AG08395 (cell line): ENCODE results near the gene RSAD1.

ENCODE experiments used
- DNase-seq: peaks from one replicate; pipeline ENCODE4 v3.0.0; 2012; ENCODE audit warnings: mixed read lengths, low spot score

Gene RSAD1

DNA sequence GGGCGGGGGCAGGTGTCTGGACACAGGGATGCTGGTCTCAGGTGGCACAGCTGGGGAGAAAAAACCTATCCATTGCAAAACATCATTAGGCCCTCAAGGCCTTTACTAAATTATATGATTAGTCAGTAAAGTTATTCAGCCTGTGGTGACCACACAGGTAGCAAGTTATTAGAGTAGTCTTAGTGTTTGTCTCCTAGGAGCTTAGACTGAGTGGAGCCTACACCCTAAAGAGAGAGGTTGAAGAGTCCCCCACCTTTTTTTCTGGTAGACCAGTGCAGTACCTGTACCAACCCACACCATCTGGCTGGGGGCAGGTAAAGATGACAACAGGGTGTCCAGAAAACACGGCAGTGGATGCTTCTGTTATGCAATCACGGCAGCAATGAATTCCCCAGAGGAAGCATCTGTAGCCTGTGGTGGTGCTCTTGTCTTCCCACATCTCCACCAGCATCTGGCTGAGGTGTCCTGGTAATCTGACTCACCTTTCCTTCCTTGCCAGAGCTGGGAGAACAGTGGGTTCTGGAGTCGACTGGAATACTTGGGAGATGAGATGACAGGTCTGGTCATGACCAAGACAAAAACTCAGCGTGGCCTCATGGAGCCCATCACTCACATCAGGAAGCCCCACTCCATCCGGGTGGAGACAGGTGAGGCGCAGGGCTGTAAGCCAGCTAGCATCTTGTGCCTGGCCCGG lies 40.6 kb downstream of the RSAD1 start:
- no peak for DNase-seq

DNA sequence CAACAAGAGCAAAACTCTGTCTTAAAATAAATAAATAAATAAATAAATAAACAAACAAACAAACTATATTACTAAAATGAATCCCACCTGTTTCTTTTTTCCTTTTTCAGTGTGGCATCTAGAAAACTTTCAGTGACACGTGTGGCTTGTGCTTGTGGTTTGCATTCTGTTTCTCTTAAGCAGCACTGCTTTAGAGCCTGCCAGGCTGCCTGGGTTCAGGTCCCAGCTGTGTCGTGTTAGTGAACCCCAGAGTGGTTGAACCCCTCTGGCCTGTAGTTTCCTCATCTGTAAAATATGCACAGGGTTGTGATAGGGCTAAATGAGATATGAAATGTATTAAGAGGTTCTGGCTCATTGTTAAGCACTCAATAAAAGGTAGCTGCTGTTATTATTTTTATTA lies 41.8 kb downstream of the RSAD1 start:
- DNase-seq: no peak

DNA sequence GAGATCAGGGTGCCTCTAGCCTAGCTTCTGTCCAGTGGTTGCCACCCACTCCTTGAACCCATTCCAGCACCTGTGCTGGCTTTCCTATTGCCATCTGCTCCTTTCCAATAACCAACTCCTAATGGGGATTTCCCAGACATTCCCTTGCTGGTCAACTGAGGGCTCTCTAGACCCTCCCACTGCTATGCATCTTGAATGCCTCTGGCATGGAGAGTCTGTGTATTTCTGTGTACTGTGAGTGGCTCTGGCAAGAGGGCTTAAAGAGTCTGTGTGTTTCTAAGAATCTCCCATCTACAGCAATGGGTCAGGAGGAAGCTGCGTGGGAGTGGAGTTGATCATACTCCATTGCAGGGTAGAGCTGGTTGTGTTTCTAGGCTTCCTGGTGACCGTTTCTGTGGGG lies 42.9 kb downstream of the RSAD1 start:
- DNase-seq: no peak

DNA sequence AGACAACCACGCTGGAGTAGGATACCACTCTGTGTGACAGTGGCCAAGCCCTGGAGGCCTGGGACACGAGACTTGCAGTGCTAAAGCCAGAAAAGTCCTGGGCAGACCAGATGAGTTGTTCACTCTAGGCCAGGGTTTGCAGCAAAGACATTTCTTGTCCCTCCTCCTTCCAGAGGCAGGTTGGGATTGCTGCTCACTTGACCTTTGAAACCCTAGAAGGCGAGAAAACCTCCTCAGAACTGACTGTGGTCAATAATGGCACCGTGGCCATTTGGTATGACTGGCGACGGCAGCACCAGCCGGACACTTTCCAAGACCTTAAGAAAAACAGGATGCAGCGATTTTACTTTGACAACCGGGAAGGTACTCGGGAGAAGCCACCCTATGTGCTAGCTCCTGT lies 44.1 kb downstream of the RSAD1 start:
- DNase-seq: no peak

DNA sequence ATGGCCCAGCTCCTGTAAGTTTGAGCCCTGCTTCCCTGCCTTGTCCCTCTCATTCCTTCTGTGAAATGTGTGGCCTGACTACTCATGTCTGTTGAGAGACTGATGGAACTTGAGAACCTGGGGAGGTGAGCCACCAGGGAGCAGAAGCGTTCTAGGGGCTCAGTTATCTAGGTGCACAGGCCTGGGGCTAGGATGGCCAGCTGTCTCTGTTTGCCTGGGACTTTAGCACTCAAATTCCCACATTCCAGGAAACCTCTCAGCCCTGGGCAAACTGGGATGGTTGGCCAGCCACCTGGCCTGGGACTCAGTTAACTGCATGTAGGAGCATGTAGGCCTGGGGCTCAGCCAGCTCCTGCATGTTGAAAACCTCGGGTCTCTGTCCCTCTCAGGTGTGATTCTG lies 44.5 kb downstream of the RSAD1 start:
- DNase-seq: no peak

DNA sequence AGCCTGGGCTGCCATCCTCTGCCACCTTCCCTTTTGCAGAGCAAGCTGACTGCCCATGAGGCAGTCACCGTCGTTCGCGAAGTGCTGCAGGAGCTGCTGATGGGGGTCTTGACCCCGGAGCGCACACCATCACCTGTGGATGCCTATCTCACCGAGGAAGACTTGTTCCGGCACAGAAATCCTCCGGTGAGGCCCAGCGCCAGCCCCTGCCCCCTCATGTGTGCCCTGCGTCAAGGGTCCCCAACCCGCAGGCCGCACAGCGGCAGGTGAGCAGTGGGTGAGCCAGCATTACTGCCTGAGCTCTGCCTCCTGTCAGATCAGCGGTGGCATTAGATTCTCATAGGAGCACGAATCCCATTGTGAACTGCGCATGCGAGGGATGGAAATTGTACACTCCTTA lies 46.2 kb downstream of the RSAD1 start:
- DNase-seq: no peak

DNA sequence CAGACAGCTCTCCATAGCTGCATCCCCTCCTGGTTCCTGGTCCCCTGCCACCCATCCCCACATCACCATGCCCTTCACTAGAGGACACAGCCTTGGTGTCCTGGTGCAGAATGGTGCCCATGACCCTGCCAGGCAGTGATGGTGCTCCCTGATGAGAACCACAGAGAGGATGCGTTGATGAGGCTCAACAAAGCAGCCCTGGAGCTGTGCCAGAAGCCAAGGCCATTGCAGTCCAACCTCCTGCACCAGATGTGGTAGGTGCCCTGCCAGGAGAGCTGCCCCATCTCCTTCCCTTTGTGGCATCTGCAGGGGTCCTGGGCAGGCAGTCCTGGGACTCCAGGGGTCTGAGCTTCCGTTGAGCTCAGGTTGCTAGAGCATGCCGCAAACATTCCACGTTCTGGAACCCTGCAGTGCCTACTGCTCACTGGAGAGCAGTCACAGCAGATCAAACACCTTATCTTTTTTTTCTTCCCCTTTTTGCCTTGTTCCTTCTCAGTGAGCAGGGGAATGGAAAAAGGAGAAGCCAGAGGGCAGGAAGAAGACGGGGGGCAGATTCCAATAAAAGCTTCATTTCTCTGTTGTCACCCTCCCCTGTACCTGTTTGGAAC lies 48.6 kb downstream of the RSAD1 start:
- DNase-seq: no peak

DNA sequence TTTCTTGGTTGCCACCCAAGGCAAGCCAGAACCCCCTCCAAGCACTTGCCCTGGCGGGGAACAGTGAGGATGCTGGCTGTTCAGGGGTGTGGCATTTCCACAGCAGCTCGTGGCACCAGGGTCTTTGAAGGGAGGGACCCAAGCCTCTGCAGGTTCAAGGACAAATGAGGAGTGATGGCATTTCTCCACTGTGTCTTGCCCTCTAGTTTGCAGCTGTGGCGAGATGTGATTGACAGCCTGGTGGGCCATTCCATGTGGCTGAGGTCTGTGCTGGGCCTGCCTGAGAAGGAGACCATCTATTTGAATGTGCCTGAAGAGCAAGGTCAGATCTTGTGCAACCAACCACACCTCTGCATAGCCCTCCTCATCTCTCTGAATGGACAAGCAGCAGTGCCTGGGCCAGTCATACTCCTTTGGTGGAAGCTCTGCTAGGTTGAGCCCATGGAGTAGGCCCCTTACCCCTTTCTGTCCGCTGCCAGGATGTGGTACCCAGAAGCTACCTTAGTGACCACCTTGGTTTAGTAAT lies 49.4 kb downstream of the RSAD1 start:
- no peak for DNase-seq

DNA sequence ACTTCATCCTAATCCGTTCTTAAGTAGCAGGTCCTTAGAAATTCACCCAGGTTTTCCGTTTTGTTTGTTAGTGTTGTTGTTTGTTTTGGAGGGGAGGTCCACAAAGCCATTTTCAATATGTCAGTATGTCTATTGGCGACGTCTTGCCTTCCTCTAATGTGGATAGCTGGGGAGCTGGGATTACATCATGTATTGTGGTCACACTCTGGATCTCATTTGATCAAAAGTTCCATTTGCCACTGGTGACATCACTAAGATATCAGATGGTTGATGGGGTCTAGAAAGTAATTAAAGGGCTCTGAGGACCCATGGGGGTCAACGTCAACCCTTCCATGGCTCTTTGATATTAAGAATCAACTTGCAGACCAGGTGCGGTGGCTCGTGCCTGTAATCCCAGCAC lies 51.2 kb downstream of the RSAD1 start:
- DNase-seq: no peak

DNA sequence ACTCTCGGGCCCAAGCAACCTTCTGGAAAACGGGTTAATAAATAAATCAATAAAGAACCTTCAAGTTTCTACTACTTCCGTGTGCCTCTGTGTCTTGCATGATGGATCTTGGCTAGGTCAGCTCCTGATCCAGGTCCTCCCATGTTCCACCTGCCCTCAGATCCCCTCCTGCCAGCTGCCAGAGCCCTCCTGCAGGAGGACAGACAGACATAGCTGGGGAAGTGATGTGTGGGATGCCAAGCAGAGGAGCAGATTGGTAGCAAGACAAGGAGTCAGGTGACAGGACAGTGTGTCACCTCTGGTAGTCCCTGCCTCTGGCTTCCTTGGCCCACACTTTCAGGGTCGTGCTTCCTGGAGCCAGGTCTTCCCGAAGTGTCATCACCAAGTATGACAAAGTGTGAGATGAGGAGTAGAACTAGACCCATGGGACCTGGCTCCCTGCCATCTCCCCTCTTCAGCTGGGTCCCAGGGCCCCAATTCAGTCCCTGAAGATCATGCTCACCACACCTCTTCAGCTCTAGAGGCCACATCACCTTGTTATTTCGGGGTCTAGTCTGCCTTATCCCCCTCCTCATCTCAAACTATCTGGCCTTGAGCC lies 52.9 kb downstream of the RSAD1 start:
- DNase-seq: no peak

DNA sequence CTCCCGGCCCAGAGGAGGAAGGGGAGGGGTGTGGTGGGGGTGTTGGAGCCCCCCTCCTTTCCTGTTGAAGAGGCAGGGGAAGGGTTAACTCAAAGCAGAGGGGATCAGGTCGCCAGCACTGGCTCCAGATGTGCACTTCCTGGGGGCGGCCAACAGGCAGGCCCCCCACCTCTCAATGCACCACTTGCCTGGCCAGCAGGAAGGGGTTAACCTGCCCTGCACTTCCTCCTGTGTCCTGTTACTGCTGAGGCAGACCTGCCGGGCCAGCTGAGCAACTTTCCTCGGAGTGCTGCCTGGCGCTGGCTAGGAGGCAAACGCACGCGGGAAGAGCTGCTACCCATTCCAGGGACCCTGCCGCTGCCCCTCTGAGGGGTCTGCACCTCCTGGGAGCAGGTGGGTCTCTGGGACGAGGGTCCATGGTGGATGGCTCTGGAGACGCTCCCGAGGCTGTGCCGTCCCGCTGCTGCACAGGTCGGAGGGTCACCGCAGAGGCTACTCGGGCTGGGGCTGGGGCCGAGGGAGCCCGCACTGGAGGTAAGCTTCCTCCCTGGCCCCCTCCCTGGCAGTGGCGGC lies 53.9 kb downstream of the RSAD1 start, which contains the start of gene EPN3:
EPN3 (plus strand) TSS at position 284 of the 573 bp plus-strand sequence. CDS start 3,822 bp downstream, outside the sequence.
- DNase-seq: no peak

DNA sequence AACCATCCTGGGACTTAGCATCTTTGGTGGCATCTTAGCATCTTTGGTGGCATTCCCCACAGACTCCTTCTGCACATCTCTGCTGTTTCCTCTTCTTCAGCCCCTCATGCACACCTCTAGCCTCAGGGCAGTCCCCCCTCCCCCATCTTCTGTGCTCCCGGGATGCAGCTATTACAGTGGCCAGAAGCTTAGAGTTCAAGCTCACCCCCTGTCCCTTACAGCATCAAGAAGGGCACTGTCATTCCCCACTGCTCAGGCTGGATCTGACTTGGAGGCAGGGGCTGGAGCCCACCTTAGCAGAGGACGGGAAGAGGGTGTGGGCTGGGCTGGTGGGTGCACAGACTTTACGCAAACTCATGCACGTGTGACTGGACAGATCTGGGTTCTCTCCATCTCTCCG lies 54.5 kb downstream of the RSAD1 start:
- DNase-seq: no peak

DNA sequence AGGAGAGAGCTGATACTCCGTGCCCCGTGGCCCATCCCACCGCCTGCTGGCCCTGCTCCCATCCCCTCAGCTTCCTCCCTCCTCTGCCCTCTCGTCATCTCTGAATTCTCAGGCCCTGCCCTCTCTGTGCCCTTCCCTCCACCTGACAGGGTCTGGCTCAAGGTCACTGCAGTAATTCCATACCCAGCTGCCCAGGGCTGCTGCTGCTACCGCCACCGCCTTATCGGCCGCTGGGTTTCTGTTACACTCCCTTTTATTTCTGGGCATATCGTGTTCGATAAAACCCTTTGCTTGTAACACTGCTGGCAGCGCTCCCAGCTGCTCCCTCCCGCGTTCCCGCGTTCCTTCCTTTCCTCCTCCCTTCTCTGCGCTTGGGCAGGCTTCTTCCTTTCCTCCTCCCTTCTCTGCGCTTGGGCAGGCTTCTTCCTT lies 55.1 kb downstream of the RSAD1 start:
- no peak for DNase-seq

DNA sequence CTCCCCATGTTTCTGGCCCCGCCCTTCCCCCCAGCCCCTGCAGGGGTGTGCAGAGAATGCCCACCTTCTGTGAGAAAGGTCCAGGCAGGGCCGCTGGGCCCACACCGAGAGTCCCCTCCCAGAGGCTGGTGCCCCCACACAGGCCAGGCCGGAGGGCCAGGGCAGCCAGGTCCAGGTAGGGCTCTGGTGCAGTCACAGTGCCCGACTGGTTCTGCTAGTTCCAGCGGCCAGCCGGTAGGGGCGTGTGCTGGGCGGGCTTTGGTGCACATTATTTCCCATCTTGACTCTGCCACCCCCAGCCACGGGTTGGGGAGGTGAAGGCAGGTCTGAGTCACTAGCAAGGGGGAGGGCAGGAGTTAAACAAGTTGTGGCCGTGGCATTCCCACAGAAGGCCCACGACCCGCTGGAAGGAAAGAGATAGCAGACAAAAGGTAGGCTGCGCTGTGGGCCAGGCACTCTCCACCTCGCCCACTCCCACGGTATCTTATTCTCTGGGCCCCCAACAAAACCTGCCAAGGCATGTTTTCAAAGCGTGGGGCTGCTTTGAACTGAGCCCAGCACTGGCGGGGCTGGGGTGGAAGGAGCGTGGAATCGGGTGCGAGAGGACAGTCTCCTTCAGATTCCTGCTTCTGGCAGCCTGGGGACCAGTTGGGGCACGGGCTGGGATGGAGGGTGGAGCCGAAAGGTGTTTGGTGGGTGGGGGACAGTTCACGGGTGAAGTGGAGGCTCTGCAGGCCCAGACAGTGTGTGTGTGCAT lies 55.7 kb downstream of the RSAD1 start:
- DNase-seq: no peak

DNA sequence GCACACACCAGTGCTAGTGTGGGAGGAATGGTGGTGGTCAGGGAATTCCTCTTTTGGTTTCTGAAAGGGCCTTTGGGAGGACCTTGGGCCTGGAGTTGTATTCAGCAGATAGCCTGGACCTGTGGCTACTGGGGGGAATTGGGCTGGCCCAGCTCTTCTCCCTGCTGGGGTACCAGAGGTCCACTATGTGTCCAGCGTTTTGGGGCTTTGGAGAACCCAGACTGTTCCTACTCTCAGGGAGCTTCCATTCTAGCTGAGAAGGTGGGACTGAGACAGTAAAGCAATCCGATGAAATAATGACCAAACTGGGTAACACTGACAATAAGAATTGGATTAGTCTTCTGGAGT lies 56.3 kb downstream of the RSAD1 start:
- no peak for DNase-seq

DNA sequence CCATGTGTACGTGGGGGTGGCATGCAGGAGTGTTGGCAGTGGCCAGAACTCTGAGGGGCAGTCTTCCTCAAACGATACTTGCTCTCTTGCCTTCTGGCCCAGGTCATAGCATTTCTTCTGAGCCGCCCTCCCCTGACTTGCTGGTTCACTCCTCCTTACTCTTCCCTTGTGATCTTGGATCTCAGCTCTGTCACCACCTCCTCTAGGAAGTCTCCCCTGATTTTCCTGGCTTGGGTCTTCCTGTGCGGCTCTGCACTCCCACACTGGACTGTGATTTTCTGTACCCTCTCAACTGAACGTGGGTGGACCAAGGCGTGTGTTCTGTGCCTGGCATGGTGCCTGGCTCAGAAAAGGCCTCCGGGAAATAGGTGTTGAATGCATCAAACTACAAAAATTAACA lies 56.7 kb downstream of the RSAD1 start:
- no peak for DNase-seq
